NOMO-1 (cell line): ENCODE results near the gene ITGB5.
"Not testable (repeated sequence)": the region's sequence is repeated elsewhere in the genome, so short reads cannot be mapped to it uniquely, and the experiment has no call there.

Source experiments
- DNase-seq, 2 experiments: peaks; one replicate each; lab custom pipeline; 2025; ENCODE audit not compliant: unreplicated experiment in 2 of 2; lab: John Stamatoyannopoulos, UW

ITGB5 gene

GRCh38 chr3:124792341-124793040 lies 94.7 kb downstream of the ITGB5 start:
- no peak for DNase-seq

- no peak for DNase-seq
Observed at GRCh38 chr3:124791639-124792151, 95.5 kb downstream of the ITGB5 start.

- DNase-seq: no peak
Observed at GRCh38 chr3:124791142-124791541, 96.0 kb downstream of the ITGB5 start.

- not testable (repeated sequence) for DNase-seq
Observed at GRCh38 chr3:124789103-124789502, 98.1 kb downstream of the ITGB5 start.

- DNase-seq: no peak
Observed at GRCh38 chr3:124788254-124788745, 98.9 kb downstream of the ITGB5 start.

GRCh38 chr3:124787476-124788195 lies 99.5 kb downstream of the ITGB5 start:
- DNase-seq: no peak

GRCh38 chr3:124786511-124787241 lies 100.5 kb downstream of the ITGB5 start:
- DNase-seq: no peak

- no peak for DNase-seq
Observed at GRCh38 chr3:124785973-124786372, 101.2 kb downstream of the ITGB5 start.

GRCh38 chr3:124784686-124785382 lies 102.3 kb downstream of the ITGB5 start:
- peak; percentile 9 to 51 for DNase-seq

- DNase-seq: no peak
Observed at GRCh38 chr3:124783696-124784095, 103.5 kb downstream of the ITGB5 start.

GRCh38 chr3:124782377-124782712 lies 104.8 kb downstream of the ITGB5 start:
- DNase-seq: not testable (repeated sequence)

- DNase-seq: no peak
Observed at GRCh38 chr3:124781476-124782376, 105.4 kb downstream of the ITGB5 start.

- DNase-seq: no peak
Observed at GRCh38 chr3:124780761-124781475, 106.2 kb downstream of the ITGB5 start.

- no peak for DNase-seq
Observed at GRCh38 chr3:124780356-124780755, 106.8 kb downstream of the ITGB5 start.

- no peak for DNase-seq
Observed at GRCh38 chr3:124779751-124780191, 107.4 kb downstream of the ITGB5 start.

- no peak for DNase-seq
Observed at GRCh38 chr3:124779116-124779515, 108.0 kb downstream of the ITGB5 start.

- DNase-seq: no peak
Observed at GRCh38 chr3:124777762-124778470, 109.2 kb downstream of the ITGB5 start.

GRCh38 chr3:124776856-124777255 lies 110.3 kb downstream of the ITGB5 start:
- no peak for DNase-seq
